Endothelial cell of umbilical vein (primary cell): Measurements from ENCODE around the gene SLC9C1. TPM values are rescaled to one million over a fixed set of nuclear protein-coding genes. Genes with fewer than 3 reads are reported as not detected.

ENCODE experiments used
- BruUV-seq: library from RNA; stranded (reverse); fragments of 400-500 nt; replicated peaks from 2 replicates; lab custom pipeline; 2021; lab: Mats Ljungman, UMichigan
- CTCF ChIA-PET: fragments of 300-600, 350-600 bp; sonication (Branson Sonifier 250); formaldehyde crosslinking; loops from one replicate; lab custom pipeline; 2021; ENCODE audit warnings: antibody characterized with exemption, inconsistent platforms; lab: Charles Lee
- POLR2A ChIA-PET: fragments of 300-600, 350-600 bp; sonication (Branson Sonifier 250); formaldehyde crosslinking; loops from one replicate; lab custom pipeline; 2021; ENCODE audit warnings: antibody characterized with exemption, inconsistent platforms; lab: Charles Lee
- DNase-seq: peaks from one replicate; pipeline ENCODE4 v3.0.0-alpha.2; 2011; ENCODE audit warnings: low read depth, low spot score
- FAIRE-seq: peaks from 2 replicates; lab custom pipeline; 2011; peaks lifted over from hg19 to GRCh38; lab: Jason Lieb, UNC
- H2AFZ ChIP-seq: 2 replicates; pipeline ENCODE4 v1.6.0; 2012; ENCODE audit warnings: low read depth, low read length, control low read depth, inconsistent platforms
- H3K27ac ChIP-seq: 2 replicates; pipeline ENCODE4 v1.5.1; 2011; ENCODE audit warnings: low read depth, mild to moderate bottlenecking, control low read depth, low read length, moderate library complexity; ENCODE audit not compliant: insufficient read depth
- H3K27me3 ChIP-seq, 2 experiments: 2 replicates each; pipeline versions ENCODE4 v1.6.0 to v1.6.1; 2011; ENCODE audit warnings: low read length in 2 of 2, mixed read lengths in 1 of 2; ENCODE audit not compliant: control insufficient read depth in 2 of 2, insufficient read depth in 2 of 2
- H3K36me3 ChIP-seq, 2 experiments: 2 replicates in 1 of 2; 3 replicates in 1 of 2; pipeline ENCODE4 v1.5.1; 2011; ENCODE audit warnings: low read length in 2 of 2, mild to moderate bottlenecking in 1 of 2, moderate library complexity in 1 of 2; ENCODE audit not compliant: control insufficient read depth in 2 of 2, insufficient read depth in 2 of 2; ENCODE audit errors: extremely low read depth in 1 of 2
- H3K4me1 ChIP-seq: 3 replicates; pipeline ENCODE4 v1.5.1; 2011; ENCODE audit warnings: mild to moderate bottlenecking, low read length; ENCODE audit not compliant: control insufficient read depth, insufficient read depth; ENCODE audit errors: extremely low read depth
- H3K4me2 ChIP-seq: 2 replicates; pipeline ENCODE4 v1.6.1; 2011; ENCODE audit warnings: low read length, control low read depth, mixed read lengths; ENCODE audit not compliant: insufficient read depth
- H3K4me3 ChIP-seq, 3 experiments: fragments of 200-600 bp in 1 of 3; sonication (generic), shearing (Covaris generic) in 1 of 3; replicated peaks in 1 of 3; 2 replicates each; pipeline ENCODE4 v1.5.1; 2011 to 2016; ENCODE audit warnings: control low read depth in 3 of 3, low read length in 3 of 3, mild to moderate bottlenecking in 2 of 3, inconsistent platforms in 1 of 3, low read depth in 1 of 3, moderate library complexity in 1 of 3; ENCODE audit not compliant: insufficient read depth in 1 of 3
- H3K79me2 ChIP-seq: 2 replicates; pipeline ENCODE4 v1.6.0; 2012; ENCODE audit warnings: low read length, inconsistent platforms; ENCODE audit not compliant: control insufficient read depth, insufficient read depth
- H3K9ac ChIP-seq: replicated peaks from 2 replicates; pipeline ENCODE3; 2011; ENCODE audit warnings: low read length, control low read depth; ENCODE audit not compliant: insufficient read depth; ENCODE audit errors: extremely low read depth
- H3K9me1 ChIP-seq: replicated peaks from 3 replicates; pipeline ENCODE4 v1.6.0; 2011; ENCODE audit warnings: mild to moderate bottlenecking, low read length; ENCODE audit not compliant: control insufficient read depth, insufficient read depth; ENCODE audit errors: extremely low read depth
- H3K9me3 ChIP-seq: replicated peaks from 2 replicates; pipeline ENCODE4 v1.5.1; 2012; ENCODE audit warnings: low read length, inconsistent platforms; ENCODE audit not compliant: control insufficient read depth, insufficient read depth
- H4K20me1 ChIP-seq: replicated peaks from 2 replicates; pipeline ENCODE3; 2011; ENCODE audit warnings: mild to moderate bottlenecking, low read length; ENCODE audit not compliant: control insufficient read depth, insufficient read depth; ENCODE audit errors: extremely low read depth
- CTCF ChIP-seq, 2 donors: IDR thresholded peaks; 1 replicate in 1 of 2; 2 replicates in 1 of 2; pipeline ENCODE4 v1.5.1; 2011; ENCODE audit warnings: low read length in 2 of 2, mild to moderate bottlenecking in 2 of 2, moderate library complexity in 2 of 2, control low read depth in 1 of 2, inconsistent platforms in 1 of 2, low read depth in 1 of 2; ENCODE audit not compliant: insufficient read depth in 1 of 2; ENCODE audit errors: extremely low read depth in 1 of 2
- EZH2 ChIP-seq: IDR thresholded peaks from 2 replicates; pipeline ENCODE4 v1.6.1; 2012; ENCODE audit warnings: borderline replicate concordance, low read depth, mild to moderate bottlenecking, moderate library complexity, low read length, inconsistent platforms; ENCODE audit not compliant: severe bottlenecking
- FOS ChIP-seq: IDR thresholded peaks from 2 replicates; pipeline ENCODE4 v1.6.1; 2011; ENCODE audit warnings: mild to moderate bottlenecking, low read length, moderate library complexity, borderline replicate concordance; ENCODE audit not compliant: insufficient read depth
- GATA2 ChIP-seq: IDR thresholded peaks from 2 replicates; pipeline ENCODE4 v1.7.0; 2011; ENCODE audit warnings: low read depth, mild to moderate bottlenecking, moderate library complexity, mixed read lengths, low read length; ENCODE audit not compliant: insufficient read length, insufficient read depth
- JUN ChIP-seq: IDR thresholded peaks from 2 replicates; pipeline ENCODE4 v1.6.1; 2011; ENCODE audit warnings: borderline replicate concordance, low read depth; ENCODE audit not compliant: insufficient read length, insufficient read depth
- MAX ChIP-seq: IDR thresholded peaks from 2 replicates; pipeline ENCODE4 v1.6.1; 2011; ENCODE audit not compliant: insufficient read depth, insufficient read length
- MYC ChIP-seq: IDR thresholded peaks from one replicate; pipeline ENCODE4 v1.6.1; 2011; ENCODE audit warnings: mild to moderate bottlenecking, low read depth, low read length
- POLR2A ChIP-seq: IDR thresholded peaks from 2 replicates; pipeline ENCODE4 v1.6.1; 2012; ENCODE audit warnings: low read depth, mild to moderate bottlenecking, control low read depth, low read length
- POLR2AphosphoS5 ChIP-seq: IDR thresholded peaks from 2 replicates; pipeline ENCODE4 v1.6.1; 2012; ENCODE audit warnings: low read depth, mild to moderate bottlenecking, control low read depth, low read length, moderate library complexity; ENCODE audit not compliant: insufficient read depth
- dilution Hi-C: fragments of 300-500 bp; cut with MboI; formaldehyde crosslinking; loops from one replicate; pipeline ENCODE4 v1.15.0; 2019; ENCODE audit warnings: low sequenced_read_pairs; ENCODE audit not compliant: extremely low pct_ligation_motif_present
- intact Hi-C: fragments of 100-400 bp; cut with micrococcal nuclease; formaldehyde crosslinking; loops from one replicate; pipeline ENCODE4 v1.10.0; 2022
- polyA plus RNA-seq, 4 experiments: library from polyadenylated mRNA; depleted of rRNA in 3 of 4; stranded (reverse) in 3 of 4; unstranded in 1 of 4; fragments of >200 nt; gene quantifications; 2 replicates each; pipeline versions ENCODE4 v1.2.1 to v1.2.3, GENCODE V29; 2011 to 2012; ENCODE audit warnings: missing spikeins in 1 of 4
- total RNA-seq: library from RNA; stranded (reverse); gene quantifications from 2 replicates; pipeline ENCODE4 v1.2.3, GENCODE V29; 2021

Gene SLC9C1
- total and polyA plus RNA-seq, 2 donors (not counting 3 experiments of a cell fraction or from before 2014, with no cell fraction given) = not detected

DNA sequence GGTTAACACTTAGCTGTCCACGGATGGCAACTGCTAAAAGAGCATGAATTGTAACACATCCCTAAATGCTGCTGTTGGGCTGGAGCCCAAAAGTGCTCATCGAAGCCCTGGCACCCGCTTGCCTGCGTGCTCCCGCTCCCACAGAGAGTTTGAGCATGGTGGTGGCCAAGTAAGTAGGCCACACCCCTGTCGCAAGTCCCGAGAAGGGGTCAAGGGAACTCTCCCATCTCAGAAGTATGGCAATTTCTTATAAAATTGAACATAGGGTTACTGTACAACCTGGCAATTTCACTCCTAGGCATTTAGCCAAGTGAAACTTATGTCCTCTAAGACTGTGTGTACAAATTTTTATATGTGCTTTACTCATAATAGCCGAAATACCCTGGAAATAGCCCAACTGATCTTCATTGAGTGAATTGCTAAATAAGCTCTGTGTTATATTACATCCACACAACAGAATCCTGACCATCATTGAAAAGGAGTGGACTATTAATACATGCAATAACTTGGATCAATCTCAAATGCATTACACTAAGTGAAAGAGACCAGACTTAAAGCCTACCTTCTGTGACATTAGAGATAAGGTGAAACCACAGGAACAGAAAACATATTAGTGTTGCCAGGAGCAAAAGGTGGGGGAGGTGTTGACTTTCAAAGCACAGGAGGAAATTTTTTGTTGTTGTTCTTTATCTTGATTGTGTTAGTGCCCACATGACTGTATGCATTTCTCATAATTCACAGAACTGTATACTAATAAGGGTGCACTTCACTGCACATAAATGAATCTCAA, 159.5 kb downstream of the SLC9C1 start:
- dilution Hi-C loops (no loop called here), intact Hi-C loops (no loop called here)
- no peak overlapping the region for H3K4me3 ChIP-seq
- H3K4me2 ChIP-seq = no peak overlapping the region
- H3K9ac ChIP-seq = no peak overlapping the region
- H3K27me3 ChIP-seq = peaks cover 0 to 3% of the 10 kb centered on the region in 2 experiments
- DNase-seq (no peak), FAIRE-seq (no peak)
- no TSS peak for BruUV-seq
- H3K4me1 ChIP-seq = no peaks in the 10 kb centered on the region
- H2AFZ ChIP-seq = no peak overlapping the region
- no peaks in the 10 kb centered on the region for H3K9me1 ChIP-seq
- POLR2A ChIA-PET = no interaction called here
- TF ChIP-seq MYC = no peak
- TF ChIP-seq GATA2 = no peak
- TF ChIP-seq MAX = no peak
- no peak for TF ChIP-seq POLR2A
- TF ChIP-seq CTCF (IDR thresholded peaks at IDR 0.05; ENCODE audit: extremely low read depth in 1 of 2, insufficient read depth in 1 of 2, low read depth in 1 of 2, low read length in 2 of 2) = no peak
- no peak for TF ChIP-seq FOS
- TF ChIP-seq JUN = no peak
- TF ChIP-seq EZH2 = no peak
- TF ChIP-seq POLR2AphosphoS5 = no peak
- CTCF ChIA-PET = interaction anchor here (1.6 kb wide), 1 partner anchor 23 kb away, joined by 4 read pairs; no protein-coding TSS in a partner anchor
- H3K9me3 ChIP-seq = no peaks in the 10 kb centered on the region
- H3K27ac ChIP-seq = no peak overlapping the region
- no peaks in the 10 kb centered on the region for H3K79me2 ChIP-seq
- H3K36me3 ChIP-seq = no peaks in the 10 kb centered on the region
- H4K20me1 ChIP-seq = no peaks in the 10 kb centered on the region
